ENCODE data around the gene CDK13. TPM values are rescaled to one million over a fixed set of nuclear protein-coding genes. Genes with fewer than 3 reads are reported as not detected.
"Not testable (repeated sequence)": the region's sequence is repeated elsewhere in the genome, so short reads cannot be mapped to it uniquely, and the experiment has no call there.

CDK13 gene
- 31.5 TPM for polyA plus RNA-seq (2013, experiment 1 of 2; ENCODE audit: insufficient read length)
- 35.8 TPM for polyA plus RNA-seq (2013, experiment 2 of 2; ENCODE audit: insufficient read length)

- DNase-seq = peak; percentile 81
Measured at GRCh38 chr7:39949971-39950472, at the start of gene CDK13. CDK13 (plus strand) TSS chr7:39950256; CDS start chr7:39950642, 386 bp downstream.

GRCh38 chr7:39904077-39904486 is 46.0 kb upstream of the CDK13 start:
- DNase-seq = peak; percentile 67

GRCh38 chr7:39908141-39908540 is 41.9 kb upstream of the CDK13 start:
- no peak for DNase-seq

- no peak for DNase-seq
Measured at GRCh38 chr7:39908973-39909372, 41.1 kb upstream of the CDK13 start.

- no peak for DNase-seq
Measured at GRCh38 chr7:39909526-39909925, 40.5 kb upstream of the CDK13 start.

GRCh38 chr7:39910108-39910869 is 39.8 kb upstream of the CDK13 start:
- DNase-seq = peak; percentile 35

- DNase-seq = no peak
Measured at GRCh38 chr7:39911167-39911566, 38.9 kb upstream of the CDK13 start.

GRCh38 chr7:39915847-39916246 is 34.2 kb upstream of the CDK13 start:
- DNase-seq = not testable (repeated sequence)

GRCh38 chr7:39919646-39920045 is 30.4 kb upstream of the CDK13 start:
- no peak for DNase-seq

- no peak for DNase-seq
Measured at GRCh38 chr7:39921506-39922175, 28.4 kb upstream of the CDK13 start.

- DNase-seq = no peak
Measured at GRCh38 chr7:39922580-39922979, 27.5 kb upstream of the CDK13 start.

- no peak for DNase-seq
Measured at GRCh38 chr7:39923091-39923490, 27.0 kb upstream of the CDK13 start.

- DNase-seq = no peak
Measured at GRCh38 chr7:39924122-39924521, 25.9 kb upstream of the CDK13 start.

- no peak for DNase-seq
Measured at GRCh38 chr7:39926111-39926510, 23.9 kb upstream of the CDK13 start.

- no peak for DNase-seq
Measured at GRCh38 chr7:39927018-39927417, 23.0 kb upstream of the CDK13 start.

- DNase-seq = no peak
Measured at GRCh38 chr7:39934132-39934531, 15.9 kb upstream of the CDK13 start.

GRCh38 chr7:39936761-39937160 is 13.3 kb upstream of the CDK13 start:
- DNase-seq = no peak

GRCh38 chr7:39937366-39938153 is 12.5 kb upstream of the CDK13 start:
- DNase-seq = no peak

- no peak for DNase-seq
Measured at GRCh38 chr7:39942883-39943282, 7.2 kb upstream of the CDK13 start.

GRCh38 chr7:39946693-39947092 is 3.4 kb upstream of the CDK13 start:
- DNase-seq = no peak

- no peak for DNase-seq
Measured at GRCh38 chr7:39948375-39948955, 1.6 kb upstream of the CDK13 start.

Measured in fibroblast of skin of scalp (primary cell).